ENCODE measurements around the gene B4GALT2. TPM values are rescaled to one million over a fixed set of nuclear protein-coding genes. Genes with fewer than 3 reads are reported as not detected.

Gene B4GALT2
- total RNA-seq, 1 donor from 2014 or later, result 23.7 TPM

- Histone ChIP-seq H4K20me1 (ENCODE audit: low read depth) (no peaks in the 10 kb centered on the region), H3K4me1 (peaks cover 19% of the 10 kb centered on the region), H3F3A (ENCODE audit: low read depth) (peaks cover 33% of the 10 kb centered on the region), H3K9ac (peak overlapping the region; percentile 56), H3K36me3 (no peaks in the 10 kb centered on the region), H3K4me2 (peak overlapping the region; percentile 95), H2AFZ (replicated peaks) (peak overlapping the region; percentile 97), H3K4me3 (peak overlapping the region; percentile 92), H3K9me3 (ENCODE audit: low read depth) (no peaks in the 10 kb centered on the region), H3K27ac (peak overlapping the region; percentile 56), H3K79me2 (ENCODE audit: low read depth) (peaks cover 18% of the 10 kb centered on the region), H3K27me3 (no peaks in the 10 kb centered on the region)
- H3K27me3 Mint-ChIP-seq (ENCODE audit: insufficient read depth, low read depth), result peaks cover 3% of the 10 kb centered on the region
- H3K27ac Mint-ChIP-seq, result peak overlapping the region; percentile 61
- peak overlapping the region; percentile 94 for H3K4me3 Mint-ChIP-seq
- H3K4me1 Mint-ChIP-seq, result peaks cover 39% of the 10 kb centered on the region
- DNase-seq (ENCODE audit: low spot score), result peak; percentile 98
- peaks cover 3% of the 10 kb centered on the region for H3K36me3 Mint-ChIP-seq
- TF ChIP-seq EZH2phosphoT487 (IDR thresholded peaks at IDR 0.05) (no peak), CTCF (IDR thresholded peaks at IDR 0.05) (no peak), EZH2 (IDR thresholded peaks at IDR 0.05) (no peak)
- no peaks in the 10 kb centered on the region for H3K9me3 Mint-ChIP-seq
Measured at GRCh38 chr1:44029911-44030604, 51.0 kb downstream of the B4GALT2 start.

- Mint-ChIP-seq H3K9me3 (no peaks in the 10 kb centered on the region), H3K4me1 (peaks cover 45% of the 10 kb centered on the region), H3K27me3 (ENCODE audit: insufficient read depth, low read depth) (peaks cover 4% of the 10 kb centered on the region), H3K36me3 (peaks cover 1% of the 10 kb centered on the region), H3K27ac (no peak overlapping the region), H3K4me3 (peak overlapping the region; percentile 92)
- Histone ChIP-seq H3K9ac (peak overlapping the region; percentile 56), H3K4me3 (peak overlapping the region; percentile 92), H3K4me1 (peaks cover 20% of the 10 kb centered on the region), H3F3A (ENCODE audit: low read depth) (peaks cover 36% of the 10 kb centered on the region), H3K9me3 (ENCODE audit: low read depth) (no peaks in the 10 kb centered on the region), H3K79me2 (ENCODE audit: low read depth) (peaks cover 18% of the 10 kb centered on the region), H2AFZ (replicated peaks) (peak overlapping the region; percentile 97), H3K4me2 (peak overlapping the region; percentile 95), H3K27ac (peak overlapping the region; percentile 71), H3K36me3 (no peaks in the 10 kb centered on the region), H4K20me1 (ENCODE audit: low read depth) (no peaks in the 10 kb centered on the region), H3K27me3 (no peaks in the 10 kb centered on the region)
- TF ChIP-seq EZH2phosphoT487 (IDR thresholded peaks at IDR 0.05) (no peak), CTCF (IDR thresholded peaks at IDR 0.05) (peak; percentile 44)
- DNase-seq (ENCODE audit: low spot score), result peak; percentile 90
Measured at GRCh38 chr1:44030605-44031251, 51.7 kb downstream of the B4GALT2 start.

GRCh38 chr1:44031252-44032169, 52.5 kb downstream of the B4GALT2 start, which contains the start of gene SLC6A9:
SLC6A9 (minus strand) TSS chr1:44031462; CDS start chr1:44024277, 7,185 bp downstream.
- Mint-ChIP-seq H3K4me1 (peaks cover 51% of the 10 kb centered on the region), H3K36me3 (peaks cover 1% of the 10 kb centered on the region), H3K27ac (peak within 1 kb of the TSS; percentile 83), H3K9me3 (no peaks in the 10 kb centered on the region), H3K4me3 (peak within 1 kb of the TSS; percentile 92), H3K27me3 (ENCODE audit: insufficient read depth, low read depth) (peaks cover 4% of the 10 kb centered on the region)
- Histone ChIP-seq H3K9me3 (ENCODE audit: low read depth) (no peaks in the 10 kb centered on the region), H3K4me3 (peak within 1 kb of the TSS; percentile 92), H3K27me3 (no peaks in the 10 kb centered on the region), H4K20me1 (ENCODE audit: low read depth) (no peaks in the 10 kb centered on the region), H2AFZ (replicated peaks) (peak within 1 kb of the TSS; percentile 97), H3K27ac (peak within 1 kb of the TSS; percentile 71), H3K4me2 (peak within 1 kb of the TSS; percentile 95), H3K79me2 (ENCODE audit: low read depth) (peaks cover 18% of the 10 kb centered on the region), H3F3A (ENCODE audit: low read depth) (peaks cover 36% of the 10 kb centered on the region), H3K9ac (peak within 1 kb of the TSS; percentile 56), H3K4me1 (peaks cover 26% of the 10 kb centered on the region), H3K36me3 (no peaks in the 10 kb centered on the region)
- TF ChIP-seq EZH2 (IDR thresholded peaks at IDR 0.05), result no peak
- TF ChIP-seq EZH2phosphoT487 (IDR thresholded peaks at IDR 0.05), result no peak
- TF ChIP-seq CTCF (IDR thresholded peaks at IDR 0.05), result no peak
- DNase-seq (ENCODE audit: low spot score), result peak; percentile 86
